ENCODE measurements around the gene BRAP. TPM values are rescaled to one million over a fixed set of nuclear protein-coding genes. Genes with fewer than 3 reads are reported as not detected.
"Not testable (repeated sequence)": the region's sequence is repeated elsewhere in the genome, so short reads cannot be mapped to it uniquely, and the experiment has no call there.

BRAP gene
- total RNA-seq, 2 experiments from 2014 or later, result 22.4 to 23.0 TPM

GRCh38 chr12:111687952-111688351, 2.2 kb upstream of the BRAP start:
- no peak overlapping the region for H3K27ac Mint-ChIP-seq

GRCh38 chr12:111687255-111687654, 1.5 kb upstream of the BRAP start:
- Mint-ChIP-seq H3K36me3 (peaks cover 7% of the 10 kb centered on the region), H3K27me3 (no peaks in the 10 kb centered on the region), H3K9me3 (no peaks in the 10 kb centered on the region), H3K4me3 (peak overlapping the region; percentile 85), H3K27ac (no peak overlapping the region), H3K4me1 (peaks cover 30% of the 10 kb centered on the region)
- DNase-seq, result no peak

More at GRCh38 chr12:111687952-111688351, 2.2 kb upstream of the BRAP start:
- no peaks in the 10 kb centered on the region for H3K27me3 Mint-ChIP-seq
- H3K36me3 Mint-ChIP-seq, result peaks cover 9% of the 10 kb centered on the region
- peaks cover 30% of the 10 kb centered on the region for H3K4me1 Mint-ChIP-seq
- H3K4me3 Mint-ChIP-seq, result no peak overlapping the region
- H3K9me3 Mint-ChIP-seq, result no peaks in the 10 kb centered on the region
- no peak for DNase-seq

GRCh38 chr12:111686574-111687105, 884 bp upstream of the BRAP start:
- Mint-ChIP-seq H3K27ac (peak overlapping the region; percentile 91), H3K27me3 (no peaks in the 10 kb centered on the region), H3K4me1 (peaks cover 30% of the 10 kb centered on the region), H3K4me3 (peak overlapping the region; percentile 85), H3K9me3 (no peaks in the 10 kb centered on the region), H3K36me3 (peaks cover 12% of the 10 kb centered on the region)
- DNase-seq, result no peak

- Mint-ChIP-seq H3K4me1 (peaks cover 28% of the 10 kb centered on the region), H3K4me3 (peak overlapping the region; percentile 85), H3K27me3 (no peaks in the 10 kb centered on the region), H3K27ac (peak overlapping the region; percentile 84), H3K9me3 (no peaks in the 10 kb centered on the region), H3K36me3 (peaks cover 14% of the 10 kb centered on the region)
- DNase-seq, result no peak
Observed at GRCh38 chr12:111685322-111685810, 390 bp downstream of the BRAP start.

- peaks cover 14% of the 10 kb centered on the region for H3K36me3 Mint-ChIP-seq
- peaks cover 28% of the 10 kb centered on the region for H3K4me1 Mint-ChIP-seq
- H3K9me3 Mint-ChIP-seq, DNase-seq, H3K27me3 Mint-ChIP-seq: not testable (repeated sequence)
- peak overlapping the region; percentile 84 for H3K27ac Mint-ChIP-seq
- peak overlapping the region; percentile 85 for H3K4me3 Mint-ChIP-seq
Observed at GRCh38 chr12:111684485-111685198, 1.1 kb downstream of the BRAP start.

GRCh38 chr12:111677186-111677585, 8.6 kb downstream of the BRAP start:
- Mint-ChIP-seq H3K36me3 (peaks cover 9% of the 10 kb centered on the region), H3K27me3 (no peaks in the 10 kb centered on the region), H3K4me3 (no peak overlapping the region), H3K4me1 (peaks cover 1% of the 10 kb centered on the region), H3K9me3 (no peaks in the 10 kb centered on the region), H3K27ac (no peak overlapping the region)
- no peak for DNase-seq

GRCh38 chr12:111673503-111673902, 12.3 kb downstream of the BRAP start:
- Mint-ChIP-seq H3K27me3 (no peaks in the 10 kb centered on the region), H3K36me3 (peaks cover 6% of the 10 kb centered on the region), H3K4me3 (no peak overlapping the region), H3K4me1 (peaks cover 1% of the 10 kb centered on the region), H3K27ac (no peak overlapping the region), H3K9me3 (no peaks in the 10 kb centered on the region)
- DNase-seq, result no peak

- H3K4me1 Mint-ChIP-seq, result peaks cover 1% of the 10 kb centered on the region
- H3K27me3 Mint-ChIP-seq, result no peaks in the 10 kb centered on the region
- H3K36me3 Mint-ChIP-seq, result peaks cover 6% of the 10 kb centered on the region
- no peaks in the 10 kb centered on the region for H3K9me3 Mint-ChIP-seq
- H3K27ac Mint-ChIP-seq, result no peak overlapping the region
- no peak for DNase-seq
- no peak overlapping the region for H3K4me3 Mint-ChIP-seq
Observed at GRCh38 chr12:111672822-111673381, 12.9 kb downstream of the BRAP start.

GRCh38 chr12:111664961-111665865, 20.5 kb downstream of the BRAP start:
- no peak for DNase-seq
- Mint-ChIP-seq H3K4me1 (no peaks in the 10 kb centered on the region), H3K27ac (no peak overlapping the region), H3K27me3 (no peaks in the 10 kb centered on the region), H3K36me3 (peaks cover 14% of the 10 kb centered on the region), H3K9me3 (no peaks in the 10 kb centered on the region), H3K4me3 (no peak overlapping the region)

- H3K27ac Mint-ChIP-seq, result no peak overlapping the region
- no peaks in the 10 kb centered on the region for H3K4me1 Mint-ChIP-seq
- H3K36me3 Mint-ChIP-seq, result peaks cover 12% of the 10 kb centered on the region
Observed at GRCh38 chr12:111664499-111664898, 21.3 kb downstream of the BRAP start.

GRCh38 chr12:111656016-111656415, 29.7 kb downstream of the BRAP start:
- H3K27ac Mint-ChIP-seq, result no peak overlapping the region
- no peak overlapping the region for H3K4me3 Mint-ChIP-seq
- peaks cover 9% of the 10 kb centered on the region for H3K36me3 Mint-ChIP-seq
- DNase-seq, result no peak
- H3K27me3 Mint-ChIP-seq, result no peaks in the 10 kb centered on the region
- no peaks in the 10 kb centered on the region for H3K4me1 Mint-ChIP-seq
- no peaks in the 10 kb centered on the region for H3K9me3 Mint-ChIP-seq

More at GRCh38 chr12:111664499-111664898, 21.3 kb downstream of the BRAP start:
- Mint-ChIP-seq H3K4me3 (no peak overlapping the region), H3K27me3 (no peaks in the 10 kb centered on the region), H3K9me3 (no peaks in the 10 kb centered on the region)
- no peak for DNase-seq

- H3K27ac Mint-ChIP-seq, result no peak overlapping the region
- H3K4me3 Mint-ChIP-seq, result no peak overlapping the region
- H3K9me3 Mint-ChIP-seq, result no peaks in the 10 kb centered on the region
- H3K4me1 Mint-ChIP-seq, result no peaks in the 10 kb centered on the region
- no peaks in the 10 kb centered on the region for H3K27me3 Mint-ChIP-seq
- DNase-seq, result no peak
- peaks cover 9% of the 10 kb centered on the region for H3K36me3 Mint-ChIP-seq
Observed at GRCh38 chr12:111655356-111655755, 30.4 kb downstream of the BRAP start.

GRCh38 chr12:111653596-111653995, 32.2 kb downstream of the BRAP start:
- no peaks in the 10 kb centered on the region for H3K27me3 Mint-ChIP-seq
- peaks cover 9% of the 10 kb centered on the region for H3K36me3 Mint-ChIP-seq
- H3K9me3 Mint-ChIP-seq, result no peaks in the 10 kb centered on the region
- DNase-seq, result no peak
- H3K4me3 Mint-ChIP-seq, result no peak overlapping the region
- H3K4me1 Mint-ChIP-seq, result no peaks in the 10 kb centered on the region
- no peak overlapping the region for H3K27ac Mint-ChIP-seq

GRCh38 chr12:111652530-111652929, 33.2 kb downstream of the BRAP start:
- H3K4me3 Mint-ChIP-seq, H3K4me1 Mint-ChIP-seq, H3K9me3 Mint-ChIP-seq, H3K27me3 Mint-ChIP-seq, H3K36me3 Mint-ChIP-seq, H3K27ac Mint-ChIP-seq, DNase-seq: not testable (repeated sequence)

- Mint-ChIP-seq H3K4me1 (no peaks in the 10 kb centered on the region), H3K9me3 (no peaks in the 10 kb centered on the region), H3K36me3 (peaks cover 4% of the 10 kb centered on the region), H3K27ac (no peak overlapping the region), H3K4me3 (no peak overlapping the region), H3K27me3 (no peaks in the 10 kb centered on the region)
- no peak for DNase-seq
Observed at GRCh38 chr12:111650912-111651311, 34.8 kb downstream of the BRAP start.

All from activated naive CD8-positive, alpha-beta T cell treated with anti-CD3 and anti-CD28 coated beads for 36 hours (primary cell).